ENCODE data around the gene NEU4. TPM values are rescaled to one million over a fixed set of nuclear protein-coding genes. Genes with fewer than 3 reads are reported as not detected.
A peak's percentile ranks its signal among the peaks of the same experiment; 100 is the strongest.

NEU4 gene
- total and polyA plus RNA-seq, 9 of the 15 experiments (the other 6 are each of a cell fraction or from before 2014, with no cell fraction given): 0.01 to 0.40 TPM; not detected in 7

- no peak for TF ChIP-seq ZNF384 (IDR thresholded peaks at IDR 0.05; ENCODE audit: low read depth, low read length)
- TF ChIP-seq PRPF4 (IDR thresholded peaks at IDR 0.05; ENCODE audit: insufficient read depth, low read depth, low read length, poor library complexity, severe bottlenecking): no peak
- TF ChIP-seq TBP (optimal IDR thresholded peaks at IDR 0.05; ENCODE audit: low read depth, low read length): peak; percentile 46
- no peak for TF ChIP-seq ZNF780A (CRISPR knock-in tag; IDR thresholded peaks at IDR 0.05)
- TF ChIP-seq MTF1 (CRISPR knock-in tag; IDR thresholded peaks at IDR 0.05; ENCODE audit: borderline replicate concordance): no peak
- no peak for TF ChIP-seq ZBTB8A (IDR thresholded peaks at IDR 0.05; ENCODE audit: partially characterized antibody)
- TF ChIP-seq ASH1L (IDR thresholded peaks at IDR 0.05; ENCODE audit: borderline replicate concordance, low read depth, partially characterized antibody): no peak
- TF ChIP-seq, protein P1, sequence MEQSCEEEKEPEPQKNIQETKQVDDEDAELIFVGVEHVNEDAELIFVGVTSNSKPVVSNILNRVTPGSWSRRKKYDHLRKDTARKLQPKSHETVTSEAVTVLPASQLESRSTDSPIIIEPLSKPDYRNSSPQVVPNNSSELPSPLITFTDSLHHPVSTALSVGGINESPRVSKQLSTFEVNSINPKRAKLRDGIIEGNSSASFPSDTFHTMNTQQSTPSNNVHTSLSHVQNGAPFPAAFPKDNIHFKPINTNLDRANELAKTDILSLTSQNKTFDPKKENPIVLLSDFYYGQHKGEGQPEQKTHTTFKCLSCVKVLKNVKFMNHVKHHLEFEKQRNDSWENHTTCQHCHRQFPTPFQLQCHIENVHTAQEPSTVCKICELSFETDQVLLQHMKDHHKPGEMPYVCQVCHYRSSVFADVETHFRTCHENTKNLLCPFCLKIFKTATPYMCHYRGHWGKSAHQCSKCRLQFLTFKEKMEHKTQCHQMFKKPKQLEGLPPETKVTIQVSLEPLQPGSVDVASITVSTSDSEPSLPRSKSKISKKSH (CRISPR knock-in tag; IDR thresholded peaks at IDR 0.05): no peak
- no peak for TF ChIP-seq HNRNPK (IDR thresholded peaks at IDR 0.05; ENCODE audit: low read depth, low read length, poor library complexity, severe bottlenecking)
- TF ChIP-seq, protein P2, sequence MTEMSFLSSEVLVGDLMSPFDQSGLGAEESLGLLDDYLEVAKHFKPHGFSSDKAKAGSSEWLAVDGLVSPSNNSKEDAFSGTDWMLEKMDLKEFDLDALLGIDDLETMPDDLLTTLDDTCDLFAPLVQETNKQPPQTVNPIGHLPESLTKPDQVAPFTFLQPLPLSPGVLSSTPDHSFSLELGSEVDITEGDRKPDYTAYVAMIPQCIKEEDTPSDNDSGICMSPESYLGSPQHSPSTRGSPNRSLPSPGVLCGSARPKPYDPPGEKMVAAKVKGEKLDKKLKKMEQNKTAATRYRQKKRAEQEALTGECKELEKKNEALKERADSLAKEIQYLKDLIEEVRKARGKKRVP (CRISPR knock-in tag; IDR thresholded peaks at IDR 0.05): no peak
- TF ChIP-seq RBBP5 (IDR thresholded peaks at IDR 0.05; ENCODE audit: borderline replicate concordance, insufficient read depth, low read length, poor library complexity, severe bottlenecking): peak; percentile 61
- no peak for TF ChIP-seq ZKSCAN3 (CRISPR knock-in tag; IDR thresholded peaks at IDR 0.05)
- TF ChIP-seq ELF1 (tag; IDR thresholded peaks at IDR 0.05): no peak
- TF ChIP-seq PREB (CRISPR knock-in tag; IDR thresholded peaks at IDR 0.05): no peak
- no peak for TF ChIP-seq SMARCA5 (IDR thresholded peaks at IDR 0.05)
- no peak for TF ChIP-seq SMARCB1 (IDR thresholded peaks at IDR 0.05; ENCODE audit: insufficient read length, low read depth)
- TF ChIP-seq ZFP30 (CRISPR knock-in tag; IDR thresholded peaks at IDR 0.05; ENCODE audit: borderline replicate concordance): no peak
- no peak for TF ChIP-seq ZNF644 (tag; IDR thresholded peaks at IDR 0.05; ENCODE audit: low read depth)
- no peak for TF ChIP-seq BCL6 (CRISPR knock-in tag; IDR thresholded peaks at IDR 0.05)
- TF ChIP-seq ID3 (CRISPR knock-in tag; IDR thresholded peaks at IDR 0.05): no peak
- no peak for TF ChIP-seq ID3 (tag; IDR thresholded peaks at IDR 0.05)
- TF ChIP-seq CBX3 (IDR thresholded peaks at IDR 0.05; ENCODE audit: borderline replicate concordance in 1 of 2, low read length in 2 of 2): peak in 1 of 2 experiments; percentile 28; a peak in 1 of 3 replicates
- TF ChIP-seq ETV1 (tag; conservative IDR thresholded peaks at IDR 0.05; ENCODE audit: low read depth): no peak
- no peak for TF ChIP-seq NFIX (CRISPR knock-in tag; IDR thresholded peaks at IDR 0.05; ENCODE audit: low read depth)
Measured at GRCh38 chr2:241844066-241844728, 35.2 kb downstream of the NEU4 start (continued).

All from K562 (cell line).